ENCODE results near the gene KLRF2.

The KLRF2 gene

DNA sequence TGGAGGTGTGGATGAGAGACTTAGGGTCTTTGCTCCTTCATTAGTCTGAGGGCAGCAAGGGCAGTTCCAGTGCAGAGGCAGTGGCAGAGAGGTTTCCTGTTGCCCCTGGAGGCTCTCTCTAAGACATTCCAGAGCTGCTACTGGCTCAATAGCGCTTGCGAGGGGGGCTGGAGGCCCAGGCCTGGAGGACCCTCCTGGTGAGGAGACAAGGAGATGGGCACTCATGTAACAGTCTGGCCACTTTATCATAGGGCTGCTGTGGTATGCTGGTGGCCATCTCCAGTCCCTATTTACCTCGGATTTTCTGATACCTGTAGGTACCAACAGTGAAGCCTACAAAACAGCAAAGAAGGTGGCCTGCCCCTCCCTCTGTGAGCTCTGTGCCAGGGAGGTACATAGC, 38.2 kb downstream of the KLRF2 start:
- DNase-seq (ENCODE audit: low read depth), result no peak
- TF ChIP-seq, protein P1, sequence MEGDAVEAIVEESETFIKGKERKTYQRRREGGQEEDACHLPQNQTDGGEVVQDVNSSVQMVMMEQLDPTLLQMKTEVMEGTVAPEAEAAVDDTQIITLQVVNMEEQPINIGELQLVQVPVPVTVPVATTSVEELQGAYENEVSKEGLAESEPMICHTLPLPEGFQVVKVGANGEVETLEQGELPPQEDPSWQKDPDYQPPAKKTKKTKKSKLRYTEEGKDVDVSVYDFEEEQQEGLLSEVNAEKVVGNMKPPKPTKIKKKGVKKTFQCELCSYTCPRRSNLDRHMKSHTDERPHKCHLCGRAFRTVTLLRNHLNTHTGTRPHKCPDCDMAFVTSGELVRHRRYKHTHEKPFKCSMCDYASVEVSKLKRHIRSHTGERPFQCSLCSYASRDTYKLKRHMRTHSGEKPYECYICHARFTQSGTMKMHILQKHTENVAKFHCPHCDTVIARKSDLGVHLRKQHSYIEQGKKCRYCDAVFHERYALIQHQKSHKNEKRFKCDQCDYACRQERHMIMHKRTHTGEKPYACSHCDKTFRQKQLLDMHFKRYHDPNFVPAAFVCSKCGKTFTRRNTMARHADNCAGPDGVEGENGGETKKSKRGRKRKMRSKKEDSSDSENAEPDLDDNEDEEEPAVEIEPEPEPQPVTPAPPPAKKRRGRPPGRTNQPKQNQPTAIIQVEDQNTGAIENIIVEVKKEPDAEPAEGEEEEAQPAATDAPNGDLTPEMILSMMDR (conservative IDR thresholded peaks at IDR 0.05; ENCODE audit: low read length), result no peak
- H3K4me3 ChIP-seq (ENCODE audit: low read length), result no peak overlapping the region

DNA sequence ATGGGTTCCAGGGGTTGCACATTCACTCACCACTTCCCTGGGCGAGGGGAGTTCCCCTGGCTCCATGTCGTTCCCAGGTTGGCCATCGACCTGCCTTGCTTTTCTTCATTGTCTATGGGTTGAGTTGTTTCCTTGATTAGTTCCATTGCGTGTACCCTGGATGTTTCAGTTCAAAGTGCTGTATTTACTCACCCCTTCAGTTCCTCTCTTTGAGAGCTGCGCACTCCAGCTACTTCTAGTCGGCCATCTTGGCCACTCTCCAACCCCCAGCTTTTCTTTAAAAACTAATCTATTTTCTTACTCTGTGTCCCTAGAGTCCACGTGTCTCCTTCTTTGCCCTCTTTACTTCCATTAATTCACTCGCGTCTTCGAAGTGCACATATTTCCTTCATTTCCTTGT, 39.2 kb downstream of the KLRF2 start:
- TF ChIP-seq, protein P1 (conservative IDR thresholded peaks at IDR 0.05; ENCODE audit: low read length), result no peak
- no peak overlapping the region for H3K4me3 ChIP-seq (ENCODE audit: low read length)
- no peak for DNase-seq (ENCODE audit: low read depth)

DNA sequence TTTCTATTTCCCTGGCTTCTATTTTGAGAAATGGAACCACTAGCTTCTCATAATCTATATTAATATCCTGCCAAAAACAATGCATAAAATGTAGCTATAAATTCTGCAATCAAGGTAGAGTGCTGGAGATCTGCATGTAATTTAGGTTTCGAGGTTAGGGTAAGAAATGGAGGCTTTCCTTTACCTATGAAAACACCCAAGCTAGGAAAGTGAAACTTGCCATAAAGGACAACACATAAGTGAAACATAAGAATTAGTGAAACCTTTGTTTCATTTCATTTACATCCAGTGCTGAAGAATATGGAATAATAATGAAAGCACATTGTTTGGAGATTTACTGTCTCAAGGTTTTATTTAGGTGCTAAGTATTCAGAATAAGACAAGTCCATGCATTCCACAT, 41.1 kb downstream of the KLRF2 start:
- H3K4me3 ChIP-seq (ENCODE audit: low read length), result no peak overlapping the region
- DNase-seq (ENCODE audit: low read depth), result no peak
- TF ChIP-seq, protein P1 (conservative IDR thresholded peaks at IDR 0.05; ENCODE audit: low read length), result no peak

DNA sequence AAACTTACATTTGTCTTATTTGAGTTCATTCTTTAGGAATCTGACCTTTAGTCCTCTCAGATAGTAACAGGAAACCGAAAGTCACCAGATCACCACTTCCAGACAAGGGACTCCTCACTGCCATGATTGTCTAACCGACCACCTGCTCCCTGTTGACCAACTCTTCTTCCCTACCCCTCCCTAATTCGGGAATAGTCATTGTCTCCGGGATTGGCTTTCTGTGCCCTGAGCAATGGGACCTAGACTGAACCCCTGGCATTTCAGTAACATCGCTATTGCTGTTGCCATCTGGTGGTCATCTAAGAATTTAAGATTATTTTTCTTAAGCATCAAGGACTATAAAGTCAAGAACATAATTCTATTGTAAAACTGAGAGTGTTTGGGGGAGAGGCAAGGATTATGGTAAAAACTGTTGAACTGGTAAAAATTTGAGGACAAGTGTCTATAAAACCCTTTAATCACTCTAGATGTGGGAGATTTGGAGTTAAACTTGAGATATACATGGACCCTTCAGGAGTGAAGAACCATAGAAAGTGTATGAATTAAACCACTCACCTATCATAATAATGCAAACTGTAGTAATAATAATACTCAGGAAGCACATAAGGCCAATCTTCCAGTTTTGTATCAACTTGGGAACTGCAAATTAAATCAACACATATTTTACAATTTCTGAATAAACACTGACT, 44.6 kb downstream of the KLRF2 start:
- peak; percentile 53 for DNase-seq (ENCODE audit: low read depth)
- peak overlapping the region; percentile 14; the same call in 1 of the 2 replicates for H3K4me3 ChIP-seq (ENCODE audit: low read length)
- TF ChIP-seq, protein P1 (conservative IDR thresholded peaks at IDR 0.05; ENCODE audit: low read length), result peak; percentile 66

DNA sequence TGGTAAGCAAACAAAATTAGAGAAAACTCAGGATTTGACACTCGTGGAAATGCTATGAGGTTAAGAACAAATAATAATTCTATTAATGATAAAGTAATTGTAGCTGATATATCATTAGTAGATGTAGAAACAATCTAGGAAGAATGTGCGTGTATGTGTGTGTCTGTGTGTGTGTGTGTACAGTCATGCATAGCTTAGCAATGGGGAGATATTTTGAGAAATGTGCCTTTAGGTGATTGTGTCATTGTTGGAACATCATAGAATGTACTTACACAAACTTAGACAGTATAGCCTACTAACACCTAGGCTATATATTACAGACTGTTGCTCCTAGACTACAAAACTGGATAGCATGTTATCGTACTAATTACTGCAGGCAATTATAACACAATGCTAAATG, 45.6 kb downstream of the KLRF2 start:
- TF ChIP-seq, protein P1 (conservative IDR thresholded peaks at IDR 0.05; ENCODE audit: low read length), result no peak
- no peak for DNase-seq (ENCODE audit: low read depth)
- H3K4me3 ChIP-seq (ENCODE audit: low read length), result no peak overlapping the region

DNA sequence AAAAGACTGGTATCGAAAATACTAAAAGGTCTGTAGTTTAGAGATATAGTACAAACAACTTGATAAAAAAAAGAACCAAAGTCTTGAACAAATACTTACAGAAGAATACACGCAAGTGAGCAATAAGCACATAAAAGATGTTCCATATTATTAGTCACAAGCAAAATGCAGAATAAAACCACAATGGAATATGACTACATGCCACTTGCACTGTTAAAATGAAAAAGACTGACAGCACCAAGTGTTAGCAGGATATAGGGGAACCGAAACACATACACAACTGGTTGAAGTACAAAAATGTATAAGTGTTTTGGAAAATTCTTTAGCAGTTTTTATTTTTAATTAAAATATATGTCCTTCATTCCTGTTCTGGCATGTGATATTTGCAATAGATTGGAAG, 47.3 kb downstream of the KLRF2 start:
- no peak overlapping the region for H3K4me3 ChIP-seq (ENCODE audit: low read length)
- no peak for DNase-seq (ENCODE audit: low read depth)
- TF ChIP-seq, protein P1 (conservative IDR thresholded peaks at IDR 0.05; ENCODE audit: low read length), result no peak

DNA sequence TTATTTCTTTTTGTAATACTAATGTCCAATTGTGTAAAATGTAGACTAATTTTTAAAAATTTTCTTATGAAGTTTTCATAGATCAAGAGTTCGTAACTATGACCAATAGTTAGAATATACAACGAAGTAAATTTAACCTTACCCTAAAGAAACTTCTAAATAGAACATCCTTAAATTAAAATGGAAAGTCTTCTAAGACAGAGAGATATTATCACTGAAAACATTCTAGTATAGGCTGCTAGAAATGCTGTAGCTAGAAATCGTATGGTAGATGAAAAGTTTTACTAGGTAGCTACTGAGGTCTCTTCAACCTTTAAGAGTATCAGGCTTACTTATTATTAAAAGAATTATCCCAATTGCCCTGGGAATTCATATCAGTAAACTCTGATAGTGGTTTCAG, 50.0 kb downstream of the KLRF2 start:
- H3K4me3 ChIP-seq (ENCODE audit: low read length), result no peak overlapping the region
- TF ChIP-seq, protein P1 (conservative IDR thresholded peaks at IDR 0.05; ENCODE audit: low read length), result no peak
- DNase-seq (ENCODE audit: low read depth), result no peak
